D721Med (cell line): ENCODE data around the gene KLRF1.
"Not testable (repeated sequence)": the region's sequence is repeated elsewhere in the genome, so short reads cannot be mapped to it uniquely, and the experiment has no call there.

ENCODE experiments used
- DNase-seq: peaks from one replicate; pipeline ENCODE4 v3.0.0; 2011; ENCODE audit warnings: low spot score; ENCODE audit not compliant: insufficient read length
- FAIRE-seq: peaks from 2 replicates; lab custom pipeline; 2011; peaks lifted over from hg19 to GRCh38; lab: Jason Lieb, UNC
- CTCF ChIP-seq: IDR thresholded peaks from 2 replicates; pipeline ENCODE4 v1.5.1; 2012; ENCODE audit warnings: mild to moderate bottlenecking, control low read depth; ENCODE audit not compliant: insufficient read depth; ENCODE audit errors: missing control alignments

The KLRF1 gene

GRCh38 chr12:9869307-9870161 is 42.3 kb downstream of the KLRF1 start, which contains the start of gene CLEC2B:
TSS of gene CLEC2B (minus strand) at chr12:9869354.
- no peak for FAIRE-seq
- TF ChIP-seq CTCF: no peak

GRCh38 chr12:9870286-9870866 is 43.1 kb downstream of the KLRF1 start:
- FAIRE-seq: no peak
- no peak for DNase-seq
- TF ChIP-seq CTCF: no peak

More at GRCh38 chr12:9869307-9870161, 42.3 kb downstream of the KLRF1 start, which contains the start of gene CLEC2B:
- no peak for DNase-seq

- FAIRE-seq: no peak
- no peak for TF ChIP-seq CTCF
- no peak for DNase-seq
Observed at GRCh38 chr12:9872162-9872561, 44.9 kb downstream of the KLRF1 start.

GRCh38 chr12:9872742-9873141 is 45.5 kb downstream of the KLRF1 start:
- DNase-seq: no peak
- no peak for FAIRE-seq

GRCh38 chr12:9876120-9876519 is 48.8 kb downstream of the KLRF1 start:
- FAIRE-seq, DNase-seq: not testable (repeated sequence)

More at GRCh38 chr12:9872742-9873141, 45.5 kb downstream of the KLRF1 start:
- no peak for TF ChIP-seq CTCF

- TF ChIP-seq CTCF: no peak
- no peak for DNase-seq
- FAIRE-seq: no peak
Observed at GRCh38 chr12:9880532-9881078, 53.3 kb downstream of the KLRF1 start.

GRCh38 chr12:9881246-9881645 is 54.0 kb downstream of the KLRF1 start, which contains the start of gene KLRF2:
TSS of gene KLRF2 (plus strand) at chr12:9881489. CDS start at chr12:9881596, 107 bp downstream.
- no peak for TF ChIP-seq CTCF
- FAIRE-seq: no peak
- DNase-seq: no peak
